Activated CD8-positive, alpha-beta memory T cell treated with anti-CD3 and anti-CD28 coated beads for 48 hours (primary cell): ENCODE measurements around the gene VMP1.

Source experiments
- DNase-seq, 3 experiments: peaks; one replicate each; pipeline ENCODE4 v3.0.0-alpha.2; 2020; ENCODE audit warnings: low read depth in 2 of 3, low spot score in 2 of 3

Gene VMP1

GRCh38 chr17:59707149-59707970, at the start of gene VMP1, which contains the start of gene PTRH2:
Gene VMP1 (plus strand): TSS chr17:59707654. CDS start chr17:59731447, 23,793 bp downstream.
Gene PTRH2 (minus strand): TSS chr17:59707430. CDS start chr17:59697978, 9,452 bp downstream.
- peak; percentile 84 to 89 (median 88) for DNase-seq

GRCh38 chr17:59666235-59666634, 41.2 kb upstream of the VMP1 start:
- DNase-seq = no peak

DNA sequence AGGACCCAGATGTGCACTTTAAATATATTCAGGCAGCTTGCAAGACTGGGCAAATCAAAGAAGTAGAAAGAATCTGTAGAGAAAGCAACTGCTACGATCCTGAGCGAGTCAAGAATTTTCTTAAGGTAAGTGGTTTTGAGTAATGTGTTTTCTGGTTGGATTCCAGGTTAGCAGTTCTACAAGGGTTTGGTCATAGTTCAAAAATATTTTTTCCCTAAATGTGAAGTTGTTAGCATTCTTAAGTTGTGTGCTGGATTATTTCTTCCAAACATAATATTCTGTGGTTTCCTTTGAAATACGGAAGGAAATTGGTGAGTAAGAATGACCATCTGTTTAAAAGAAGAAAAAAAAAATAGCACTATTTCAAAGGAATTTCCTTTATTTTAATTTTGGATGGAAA, 38.6 kb upstream of the VMP1 start:
- DNase-seq = no peak

GRCh38 chr17:59669411-59669810, 38.0 kb upstream of the VMP1 start:
- DNase-seq = no peak

- no peak for DNase-seq
These were observed 37.5 kb upstream of the VMP1 start for GRCh38 chr17:59669944-59670343.

GRCh38 chr17:59671386-59671785, 36.1 kb upstream of the VMP1 start:
- DNase-seq = no peak

DNA sequence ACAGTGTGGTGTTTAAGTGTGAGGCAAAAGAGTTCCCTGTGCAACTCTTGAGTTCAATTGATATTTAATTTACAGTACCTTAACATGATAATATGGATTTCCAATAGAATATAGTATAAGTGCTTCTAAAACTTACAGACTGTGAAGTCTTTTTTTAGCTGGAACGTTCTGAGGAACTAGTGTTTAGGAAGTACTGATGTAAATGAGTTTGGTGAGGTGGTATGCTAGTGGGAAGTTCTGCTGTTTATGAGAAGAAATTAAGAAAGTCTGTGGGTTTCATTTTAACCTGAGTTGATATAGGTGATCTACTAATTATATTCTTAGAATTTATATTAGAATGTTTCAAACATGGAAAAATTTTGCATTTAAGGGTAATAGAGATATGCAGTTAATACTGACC, 32.2 kb upstream of the VMP1 start:
- no peak for DNase-seq

DNA sequence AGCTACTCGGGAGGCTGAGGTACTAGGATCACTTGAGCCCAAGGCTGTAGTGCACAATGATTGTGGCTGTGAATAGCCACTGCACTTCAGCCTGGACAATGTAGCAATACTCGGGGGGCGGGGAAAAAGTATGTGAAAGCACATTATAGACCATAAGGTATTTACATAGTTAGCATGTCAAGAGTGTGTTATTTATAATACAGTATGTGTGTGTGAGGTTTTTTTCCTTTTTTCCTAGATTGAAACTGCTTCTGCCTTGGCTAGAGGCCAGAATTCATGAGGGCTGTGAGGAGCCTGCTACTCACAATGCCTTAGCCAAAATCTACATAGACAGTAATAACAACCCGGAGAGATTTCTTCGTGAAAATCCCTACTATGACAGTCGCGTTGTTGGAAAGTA, 30.7 kb upstream of the VMP1 start:
- no peak for DNase-seq

GRCh38 chr17:59678918-59679317, 28.5 kb upstream of the VMP1 start:
- DNase-seq = no peak

GRCh38 chr17:59680314-59680713, 27.1 kb upstream of the VMP1 start:
- DNase-seq = no peak

DNA sequence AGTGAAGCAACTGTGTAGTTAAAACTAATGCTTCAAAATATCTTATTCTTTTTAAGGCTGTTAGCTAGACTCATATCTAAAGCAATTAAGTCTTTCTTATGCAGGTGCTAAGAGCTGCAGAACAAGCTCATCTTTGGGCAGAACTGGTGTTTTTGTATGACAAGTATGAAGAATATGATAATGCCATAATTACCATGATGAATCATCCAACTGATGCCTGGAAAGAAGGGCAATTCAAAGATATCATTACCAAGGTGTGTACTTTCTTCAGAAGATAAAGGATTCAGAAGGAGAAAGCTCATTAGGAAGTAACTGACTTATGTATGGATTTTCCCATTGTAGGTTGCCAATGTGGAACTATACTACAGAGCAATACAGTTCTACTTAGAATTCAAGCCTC, 24.2 kb upstream of the VMP1 start:
- DNase-seq = no peak

DNA sequence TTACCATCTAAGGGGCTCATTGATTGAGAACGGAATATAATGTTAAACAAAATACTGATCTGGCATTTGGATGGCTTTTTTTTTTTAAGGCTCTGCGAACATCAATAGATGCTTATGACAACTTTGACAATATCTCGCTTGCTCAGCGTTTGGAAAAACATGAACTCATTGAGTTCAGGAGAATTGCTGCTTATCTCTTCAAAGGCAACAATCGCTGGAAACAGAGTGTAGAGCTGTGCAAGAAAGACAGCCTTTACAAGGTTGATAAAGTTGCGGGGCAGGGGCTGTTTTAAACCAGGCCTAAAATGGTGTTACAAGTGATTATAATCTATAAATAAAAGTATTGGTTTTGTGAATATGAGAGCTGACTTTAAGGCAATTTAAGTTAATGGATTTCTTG, 22.5 kb upstream of the VMP1 start:
- DNase-seq = no peak

DNA sequence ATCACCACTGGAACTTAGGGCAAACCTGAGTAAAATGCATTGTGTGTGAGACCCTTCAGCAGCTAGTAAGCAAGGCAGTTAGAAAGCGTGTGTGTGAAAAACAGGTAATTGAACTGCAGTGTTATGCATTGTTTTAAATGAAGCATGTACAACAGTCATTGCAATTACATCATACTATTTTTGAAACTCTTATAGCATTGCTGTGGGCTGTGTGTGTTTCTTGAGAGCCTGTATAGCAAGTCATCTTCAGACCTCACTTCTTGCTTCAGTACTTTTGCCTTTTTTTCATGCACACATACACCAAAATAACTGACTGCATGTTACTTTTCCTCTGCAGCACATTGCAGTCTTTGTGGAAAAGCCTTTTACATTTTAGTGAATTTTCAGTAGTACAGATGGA, 19.4 kb upstream of the VMP1 start:
- DNase-seq = no peak

DNA sequence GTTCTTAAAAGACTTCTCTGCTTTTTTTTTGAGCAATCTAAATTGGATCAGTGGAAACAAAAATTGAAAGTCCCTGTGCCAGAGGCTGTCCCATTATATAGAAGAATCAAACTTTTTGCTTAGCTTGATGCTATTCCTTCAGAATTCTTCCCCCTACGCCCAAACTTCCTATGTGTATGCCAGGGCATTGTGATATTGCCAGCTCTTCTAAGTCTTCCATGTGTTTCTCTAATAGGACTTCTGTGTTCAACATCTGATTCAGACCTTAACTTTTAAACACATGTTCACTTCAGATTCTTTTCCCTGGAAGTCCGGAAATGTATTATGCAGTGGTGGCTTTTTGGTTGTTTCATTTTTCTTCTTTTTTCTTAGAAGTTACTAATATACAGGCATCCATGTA, 19.0 kb upstream of the VMP1 start:
- no peak for DNase-seq

- no peak for DNase-seq
These were observed 13.9 kb upstream of the VMP1 start for GRCh38 chr17:59693582-59693981.

DNA sequence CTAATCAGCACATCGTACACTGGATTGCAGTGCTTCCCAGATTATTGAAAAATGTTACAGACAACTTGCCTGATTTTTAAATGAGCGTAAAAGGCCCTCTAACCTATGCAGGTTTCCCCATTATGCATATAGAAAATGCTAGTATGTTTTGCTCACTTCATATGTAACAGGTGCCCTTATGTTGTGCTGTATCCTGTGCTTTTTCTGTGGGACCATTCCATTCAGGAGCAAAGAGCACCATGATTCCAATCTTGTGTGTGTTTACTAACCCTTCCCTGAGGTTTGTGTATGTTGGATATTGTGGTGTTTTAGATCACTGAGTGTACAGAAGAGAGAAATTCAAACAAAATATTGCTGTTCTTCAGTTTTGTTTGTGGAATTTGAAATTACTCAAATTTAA, 13.1 kb upstream of the VMP1 start:
- DNase-seq = no peak

GRCh38 chr17:59695945-59696681, 11.3 kb upstream of the VMP1 start:
- no peak for DNase-seq

- no peak for DNase-seq
These were observed 10.7 kb upstream of the VMP1 start for GRCh38 chr17:59696682-59697277.

DNA sequence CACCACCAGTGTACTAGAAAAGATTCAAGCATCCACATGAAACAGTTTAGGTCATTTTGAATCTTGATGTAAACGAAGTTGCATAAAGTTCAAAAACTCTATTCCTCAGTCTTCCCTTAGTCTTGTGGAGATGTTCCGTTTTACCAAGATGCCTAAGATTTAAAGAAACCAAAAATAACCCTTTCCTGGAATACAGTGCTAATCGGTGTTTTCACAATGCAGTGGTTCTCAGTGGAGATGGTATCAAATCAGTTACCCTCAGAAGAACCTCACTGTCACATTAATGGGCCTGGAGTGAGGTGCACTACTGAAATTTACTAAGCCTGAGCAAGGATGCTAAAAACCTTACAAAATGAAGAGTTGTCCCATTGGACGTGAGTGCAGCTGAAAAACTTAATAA, 9.3 kb upstream of the VMP1 start:
- no peak for DNase-seq

- DNase-seq = no peak
These were observed 8.2 kb upstream of the VMP1 start for GRCh38 chr17:59699218-59699617.

- no peak for DNase-seq
These were observed 7.7 kb upstream of the VMP1 start for GRCh38 chr17:59699786-59700185.

DNA sequence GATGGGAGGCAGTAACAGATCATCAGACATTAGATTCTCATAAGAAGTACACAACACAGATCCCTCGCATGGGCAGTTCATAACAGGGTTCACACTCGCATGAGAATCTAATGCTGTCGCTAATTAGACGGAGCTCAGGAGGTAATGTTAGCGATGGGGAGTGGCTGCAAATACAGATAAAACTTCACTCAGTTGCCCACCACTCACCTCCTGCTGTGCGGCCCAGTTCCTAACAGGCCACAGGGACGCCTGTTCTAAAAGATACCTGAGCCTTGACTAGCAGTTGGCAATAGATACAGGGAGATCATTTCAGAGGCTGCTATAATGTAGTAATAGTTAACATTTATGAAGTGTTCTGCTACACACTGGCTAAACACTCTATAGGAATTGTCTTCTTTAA, 5.2 kb upstream of the VMP1 start:
- DNase-seq = no peak
